GM06990 (cell line): ENCODE results near the gene GLIS1.

Source experiments
- DNase-seq: peaks from one replicate; pipeline ENCODE4 v3.0.0-alpha.2; 2011; ENCODE audit not compliant: insufficient read length; ENCODE audit errors: extremely low read depth
- H3K27me3 ChIP-seq: replicated peaks from 2 replicates; pipeline ENCODE4 v1.6.0; 2011; ENCODE audit warnings: low read length; ENCODE audit not compliant: control insufficient read depth, insufficient read depth
- H3K36me3 ChIP-seq: 2 replicates; pipeline ENCODE4 v1.5.1; 2011; ENCODE audit warnings: low read length; ENCODE audit not compliant: control insufficient read depth, insufficient read depth
- H3K4me3 ChIP-seq: replicated peaks from 2 replicates; pipeline ENCODE4 v1.5.1; 2011; ENCODE audit warnings: low read depth, mild to moderate bottlenecking, control low read depth, low read length
- TF ChIP-seq, protein P1 (sequence below): IDR thresholded peaks from 2 replicates; pipeline ENCODE4 v1.5.1; 2011; ENCODE audit warnings: low read length, control low read depth, mild to moderate bottlenecking, inconsistent platforms; ENCODE audit not compliant: insufficient read depth, poor library complexity, severe bottlenecking

GLIS1 gene

DNA sequence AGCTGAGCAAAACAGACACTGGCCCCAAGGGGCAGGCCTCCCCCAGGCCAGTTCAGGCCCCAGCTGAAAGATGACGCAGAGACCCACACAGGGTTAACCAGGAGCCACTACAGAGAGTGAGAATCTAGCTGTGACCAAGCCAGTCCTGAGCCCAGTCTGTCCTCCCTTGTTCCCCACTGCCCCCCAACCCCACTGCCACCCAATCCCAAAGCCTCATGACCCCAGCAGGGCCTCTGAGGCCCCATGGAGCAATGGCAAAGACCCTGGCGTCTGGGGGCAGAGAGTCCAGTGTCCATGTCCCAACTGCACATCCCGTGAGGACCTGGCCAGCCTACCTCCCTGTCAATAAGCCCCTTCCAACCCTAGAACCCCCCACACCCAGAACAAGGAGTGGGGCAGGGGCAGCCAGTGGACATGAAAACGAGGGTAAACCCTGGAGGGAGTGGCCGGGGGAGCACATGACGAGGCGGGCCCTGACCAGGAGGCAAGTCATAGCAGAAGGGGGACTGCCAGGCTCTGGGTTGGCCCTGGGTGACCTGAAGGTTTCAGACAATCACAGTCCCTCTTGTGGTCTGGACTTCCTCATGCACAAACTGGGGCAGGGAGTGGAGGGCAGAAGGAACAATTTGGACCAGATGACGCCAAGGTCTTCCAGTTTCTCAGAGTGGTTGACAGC lies 100.5 kb downstream of the GLIS1 start:
- H3K36me3 ChIP-seq: no peaks in the 10 kb centered on the region
- no peak overlapping the region for H3K4me3 ChIP-seq
- H3K27me3 ChIP-seq: peaks cover 1% of the 10 kb centered on the region
- TF ChIP-seq, protein P1, sequence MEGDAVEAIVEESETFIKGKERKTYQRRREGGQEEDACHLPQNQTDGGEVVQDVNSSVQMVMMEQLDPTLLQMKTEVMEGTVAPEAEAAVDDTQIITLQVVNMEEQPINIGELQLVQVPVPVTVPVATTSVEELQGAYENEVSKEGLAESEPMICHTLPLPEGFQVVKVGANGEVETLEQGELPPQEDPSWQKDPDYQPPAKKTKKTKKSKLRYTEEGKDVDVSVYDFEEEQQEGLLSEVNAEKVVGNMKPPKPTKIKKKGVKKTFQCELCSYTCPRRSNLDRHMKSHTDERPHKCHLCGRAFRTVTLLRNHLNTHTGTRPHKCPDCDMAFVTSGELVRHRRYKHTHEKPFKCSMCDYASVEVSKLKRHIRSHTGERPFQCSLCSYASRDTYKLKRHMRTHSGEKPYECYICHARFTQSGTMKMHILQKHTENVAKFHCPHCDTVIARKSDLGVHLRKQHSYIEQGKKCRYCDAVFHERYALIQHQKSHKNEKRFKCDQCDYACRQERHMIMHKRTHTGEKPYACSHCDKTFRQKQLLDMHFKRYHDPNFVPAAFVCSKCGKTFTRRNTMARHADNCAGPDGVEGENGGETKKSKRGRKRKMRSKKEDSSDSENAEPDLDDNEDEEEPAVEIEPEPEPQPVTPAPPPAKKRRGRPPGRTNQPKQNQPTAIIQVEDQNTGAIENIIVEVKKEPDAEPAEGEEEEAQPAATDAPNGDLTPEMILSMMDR: no peak
- no peak for DNase-seq

DNA sequence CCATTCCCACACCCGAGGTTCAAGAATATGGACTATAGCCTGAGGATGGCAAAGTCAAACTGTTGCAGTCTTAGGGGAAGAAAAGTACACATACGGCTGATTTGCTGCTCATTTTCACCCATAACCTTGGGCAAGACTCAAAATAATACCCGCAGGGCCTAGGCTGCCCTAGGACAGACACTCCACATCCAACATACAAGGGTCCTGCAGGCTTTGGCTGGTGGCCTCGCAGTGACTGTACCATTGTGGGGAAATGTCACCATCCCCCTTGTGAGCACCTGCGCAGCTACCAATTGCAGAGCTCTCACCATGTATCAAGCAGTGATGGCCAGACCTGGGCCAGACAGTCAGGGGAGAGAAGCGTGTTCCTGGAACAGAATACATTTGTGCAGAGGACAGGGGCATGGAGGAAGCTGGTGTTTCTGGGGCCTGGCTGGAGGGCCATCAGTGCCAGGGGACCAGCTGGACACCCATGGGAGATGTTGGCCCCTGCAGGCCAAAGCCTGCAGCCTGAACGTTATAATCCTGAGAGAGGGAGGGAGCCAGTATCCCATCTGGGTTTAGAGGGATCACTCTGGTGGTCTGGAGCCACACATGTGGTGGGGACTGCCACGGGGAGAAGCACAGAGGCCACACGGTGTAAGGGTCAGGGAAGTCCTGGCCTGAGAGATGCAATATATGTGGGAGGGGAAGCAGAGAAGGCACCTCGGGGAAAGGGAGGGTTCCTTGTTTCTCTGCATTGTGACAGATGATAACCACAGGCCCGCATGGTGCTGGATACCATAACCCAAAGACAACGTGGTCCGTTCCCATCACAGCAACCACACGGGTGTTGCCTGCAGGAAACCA lies 101.2 kb downstream of the GLIS1 start:
- TF ChIP-seq, protein P1: no peak
- no peak for DNase-seq
- Histone ChIP-seq H3K36me3 (no peaks in the 10 kb centered on the region), H3K27me3 (peaks cover 1% of the 10 kb centered on the region), H3K4me3 (no peak overlapping the region)

DNA sequence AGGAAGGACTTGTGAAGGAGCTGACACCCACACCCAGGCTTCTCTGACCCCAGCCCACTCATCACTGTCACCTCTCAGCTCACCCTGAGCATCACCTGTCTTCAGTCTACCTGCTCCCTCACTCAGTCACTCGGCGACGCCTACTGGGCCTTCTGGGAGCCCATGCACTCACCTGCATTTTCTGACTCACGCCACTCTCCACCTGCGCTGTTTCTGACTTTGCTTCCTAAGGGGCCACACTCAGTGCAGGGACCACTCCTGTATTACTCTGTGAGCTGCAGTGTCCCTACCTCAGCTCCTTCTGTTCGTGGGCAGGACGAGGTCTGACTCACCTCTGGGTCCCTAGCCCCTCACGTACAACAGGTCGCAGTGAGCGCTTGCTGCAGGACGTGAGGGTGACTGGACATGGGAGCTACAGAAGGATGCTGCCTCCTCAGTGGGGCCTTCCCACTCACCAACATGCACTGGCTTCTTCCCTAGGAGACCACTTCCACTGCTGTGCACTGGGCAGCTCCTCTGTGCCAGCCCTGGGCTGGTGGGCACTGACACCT lies 102.3 kb downstream of the GLIS1 start:
- no peaks in the 10 kb centered on the region for H3K36me3 ChIP-seq
- peaks cover 1% of the 10 kb centered on the region for H3K27me3 ChIP-seq
- TF ChIP-seq, protein P1: no peak
- no peak for DNase-seq
- H3K4me3 ChIP-seq: no peak overlapping the region

DNA sequence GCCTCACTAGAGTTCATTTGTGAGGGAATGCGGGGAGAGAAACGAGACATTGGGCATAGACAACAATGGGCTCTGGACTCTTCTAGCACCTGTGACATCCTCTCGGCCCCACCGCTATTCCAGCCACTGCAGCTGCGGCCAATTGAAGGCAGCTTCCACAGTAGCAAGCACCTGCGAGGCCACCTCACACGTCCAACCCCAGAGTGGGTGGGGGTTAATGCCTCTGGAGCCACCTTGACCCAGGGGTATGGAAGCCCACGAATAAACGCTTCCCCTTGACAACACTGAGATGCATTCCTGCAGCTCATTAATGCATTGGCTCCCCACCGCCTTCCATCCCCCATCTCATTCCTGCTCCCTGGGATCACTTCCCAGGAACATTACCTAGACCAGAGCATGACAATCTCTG lies 104.4 kb downstream of the GLIS1 start:
- DNase-seq: no peak
- H3K27me3 ChIP-seq: peaks cover 1% of the 10 kb centered on the region; the same call in 1 of the 2 replicates
- TF ChIP-seq, protein P1: no peak
- H3K36me3 ChIP-seq: no peaks in the 10 kb centered on the region
- H3K4me3 ChIP-seq: no peak overlapping the region

DNA sequence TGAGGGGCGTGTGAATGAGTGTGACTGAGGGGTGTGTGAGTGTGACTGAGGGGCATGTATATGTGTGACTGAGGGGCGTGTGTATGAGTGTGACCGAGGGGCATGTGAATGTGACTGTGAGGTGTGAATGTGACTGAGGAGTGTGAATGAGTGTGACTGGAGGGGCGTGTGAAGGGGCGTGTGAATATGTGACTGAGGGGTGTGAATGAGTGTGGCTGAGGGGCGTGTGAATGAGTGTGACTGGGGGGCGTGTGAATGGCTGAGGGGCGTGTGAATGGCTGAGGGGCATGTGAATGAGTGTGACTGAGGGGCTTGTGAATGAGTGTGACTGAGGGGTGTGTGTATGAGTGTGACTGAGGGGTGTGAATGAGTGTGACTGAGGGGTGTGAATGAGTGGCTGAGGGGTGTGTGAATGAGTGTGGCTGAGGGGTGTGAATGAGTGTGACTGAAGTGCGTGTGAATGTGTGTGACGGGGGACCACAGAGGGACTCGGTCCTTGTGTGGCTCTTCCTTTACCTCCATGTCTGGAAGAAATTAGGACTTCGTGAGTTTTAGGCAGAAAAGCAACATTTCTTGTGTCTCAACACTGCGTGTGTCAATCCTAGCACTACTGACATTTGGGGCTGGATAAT lies 105.8 kb downstream of the GLIS1 start:
- TF ChIP-seq, protein P1: no peak
- Histone ChIP-seq H3K27me3 (no peaks in the 10 kb centered on the region; the same call in 1 of the 2 replicates), H3K4me3 (no peak overlapping the region), H3K36me3 (no peaks in the 10 kb centered on the region)
- no peak for DNase-seq
